Endothelial cell of umbilical vein (primary cell): Measurements from ENCODE around the gene SH3PXD2A. TPM values are rescaled to one million over a fixed set of nuclear protein-coding genes. Genes with fewer than 3 reads are reported as not detected.

Experiments
- BruUV-seq: library from RNA; stranded (reverse); fragments of 400-500 nt; replicated peaks from 2 replicates; lab custom pipeline; 2021; lab: Mats Ljungman, UMichigan
- CTCF ChIA-PET: fragments of 300-600, 350-600 bp; sonication (Branson Sonifier 250); formaldehyde crosslinking; loops from one replicate; lab custom pipeline; 2021; ENCODE audit warnings: antibody characterized with exemption, inconsistent platforms; lab: Charles Lee
- POLR2A ChIA-PET: fragments of 300-600, 350-600 bp; sonication (Branson Sonifier 250); formaldehyde crosslinking; loops from one replicate; lab custom pipeline; 2021; ENCODE audit warnings: antibody characterized with exemption, inconsistent platforms; lab: Charles Lee
- DNase-seq: peaks from one replicate; pipeline ENCODE4 v3.0.0-alpha.2; 2011; ENCODE audit warnings: low read depth, low spot score
- FAIRE-seq: peaks from 2 replicates; lab custom pipeline; 2011; peaks lifted over from hg19 to GRCh38; lab: Jason Lieb, UNC
- H2AFZ ChIP-seq: 2 replicates; pipeline ENCODE4 v1.6.0; 2012; ENCODE audit warnings: low read depth, low read length, control low read depth, inconsistent platforms
- H3K27ac ChIP-seq: 2 replicates; pipeline ENCODE4 v1.5.1; 2011; ENCODE audit warnings: low read depth, mild to moderate bottlenecking, control low read depth, low read length, moderate library complexity; ENCODE audit not compliant: insufficient read depth
- H3K27me3 ChIP-seq, 2 experiments: 2 replicates each; pipeline versions ENCODE4 v1.6.0 to v1.6.1; 2011; ENCODE audit warnings: low read length in 2 of 2, mixed read lengths in 1 of 2; ENCODE audit not compliant: control insufficient read depth in 2 of 2, insufficient read depth in 2 of 2
- H3K36me3 ChIP-seq, 2 experiments: 2 replicates in 1 of 2; 3 replicates in 1 of 2; pipeline ENCODE4 v1.5.1; 2011; ENCODE audit warnings: low read length in 2 of 2, mild to moderate bottlenecking in 1 of 2, moderate library complexity in 1 of 2; ENCODE audit not compliant: control insufficient read depth in 2 of 2, insufficient read depth in 2 of 2; ENCODE audit errors: extremely low read depth in 1 of 2
- H3K4me1 ChIP-seq: 3 replicates; pipeline ENCODE4 v1.5.1; 2011; ENCODE audit warnings: mild to moderate bottlenecking, low read length; ENCODE audit not compliant: control insufficient read depth, insufficient read depth; ENCODE audit errors: extremely low read depth
- H3K4me2 ChIP-seq: 2 replicates; pipeline ENCODE4 v1.6.1; 2011; ENCODE audit warnings: low read length, control low read depth, mixed read lengths; ENCODE audit not compliant: insufficient read depth
- H3K4me3 ChIP-seq, 3 experiments: fragments of 200-600 bp in 1 of 3; sonication (generic), shearing (Covaris generic) in 1 of 3; replicated peaks in 1 of 3; 2 replicates each; pipeline ENCODE4 v1.5.1; 2011 to 2016; ENCODE audit warnings: control low read depth in 3 of 3, low read length in 3 of 3, mild to moderate bottlenecking in 2 of 3, inconsistent platforms in 1 of 3, low read depth in 1 of 3, moderate library complexity in 1 of 3; ENCODE audit not compliant: insufficient read depth in 1 of 3
- H3K79me2 ChIP-seq: 2 replicates; pipeline ENCODE4 v1.6.0; 2012; ENCODE audit warnings: low read length, inconsistent platforms; ENCODE audit not compliant: control insufficient read depth, insufficient read depth
- H3K9ac ChIP-seq: replicated peaks from 2 replicates; pipeline ENCODE3; 2011; ENCODE audit warnings: low read length, control low read depth; ENCODE audit not compliant: insufficient read depth; ENCODE audit errors: extremely low read depth
- H3K9me1 ChIP-seq: replicated peaks from 3 replicates; pipeline ENCODE4 v1.6.0; 2011; ENCODE audit warnings: mild to moderate bottlenecking, low read length; ENCODE audit not compliant: control insufficient read depth, insufficient read depth; ENCODE audit errors: extremely low read depth
- H3K9me3 ChIP-seq: replicated peaks from 2 replicates; pipeline ENCODE4 v1.5.1; 2012; ENCODE audit warnings: low read length, inconsistent platforms; ENCODE audit not compliant: control insufficient read depth, insufficient read depth
- H4K20me1 ChIP-seq: replicated peaks from 2 replicates; pipeline ENCODE3; 2011; ENCODE audit warnings: mild to moderate bottlenecking, low read length; ENCODE audit not compliant: control insufficient read depth, insufficient read depth; ENCODE audit errors: extremely low read depth
- EZH2 ChIP-seq: IDR thresholded peaks from 2 replicates; pipeline ENCODE4 v1.6.1; 2012; ENCODE audit warnings: borderline replicate concordance, low read depth, mild to moderate bottlenecking, moderate library complexity, low read length, inconsistent platforms; ENCODE audit not compliant: severe bottlenecking
- FOS ChIP-seq: IDR thresholded peaks from 2 replicates; pipeline ENCODE4 v1.6.1; 2011; ENCODE audit warnings: mild to moderate bottlenecking, low read length, moderate library complexity, borderline replicate concordance; ENCODE audit not compliant: insufficient read depth
- GATA2 ChIP-seq: IDR thresholded peaks from 2 replicates; pipeline ENCODE4 v1.7.0; 2011; ENCODE audit warnings: low read depth, mild to moderate bottlenecking, moderate library complexity, mixed read lengths, low read length; ENCODE audit not compliant: insufficient read length, insufficient read depth
- JUN ChIP-seq: IDR thresholded peaks from 2 replicates; pipeline ENCODE4 v1.6.1; 2011; ENCODE audit warnings: borderline replicate concordance, low read depth; ENCODE audit not compliant: insufficient read length, insufficient read depth
- MYC ChIP-seq: IDR thresholded peaks from one replicate; pipeline ENCODE4 v1.6.1; 2011; ENCODE audit warnings: mild to moderate bottlenecking, low read depth, low read length
- POLR2A ChIP-seq: IDR thresholded peaks from 2 replicates; pipeline ENCODE4 v1.6.1; 2012; ENCODE audit warnings: low read depth, mild to moderate bottlenecking, control low read depth, low read length
- POLR2AphosphoS5 ChIP-seq: IDR thresholded peaks from 2 replicates; pipeline ENCODE4 v1.6.1; 2012; ENCODE audit warnings: low read depth, mild to moderate bottlenecking, control low read depth, low read length, moderate library complexity; ENCODE audit not compliant: insufficient read depth
- dilution Hi-C: fragments of 300-500 bp; cut with MboI; formaldehyde crosslinking; loops from one replicate; pipeline ENCODE4 v1.15.0; 2019; ENCODE audit warnings: low sequenced_read_pairs; ENCODE audit not compliant: extremely low pct_ligation_motif_present
- intact Hi-C: fragments of 100-400 bp; cut with micrococcal nuclease; formaldehyde crosslinking; loops from one replicate; pipeline ENCODE4 v1.10.0; 2022
- polyA plus RNA-seq, 4 experiments: library from polyadenylated mRNA; depleted of rRNA in 3 of 4; stranded (reverse) in 3 of 4; unstranded in 1 of 4; fragments of >200 nt; gene quantifications; 2 replicates each; pipeline versions ENCODE4 v1.2.1 to v1.2.3, GENCODE V29; 2011 to 2012; ENCODE audit warnings: missing spikeins in 1 of 4
- total RNA-seq: library from RNA; stranded (reverse); gene quantifications from 2 replicates; pipeline ENCODE4 v1.2.3, GENCODE V29; 2021
- TF ChIP-seq, protein P1 (sequence below), 2 donors: IDR thresholded peaks; 1 replicate in 1 of 2; 2 replicates in 1 of 2; pipeline ENCODE4 v1.5.1; 2011; ENCODE audit warnings: low read length in 2 of 2, mild to moderate bottlenecking in 2 of 2, moderate library complexity in 2 of 2, control low read depth in 1 of 2, inconsistent platforms in 1 of 2, low read depth in 1 of 2; ENCODE audit not compliant: insufficient read depth in 1 of 2; ENCODE audit errors: extremely low read depth in 1 of 2
- TF ChIP-seq, protein P2 (sequence below): IDR thresholded peaks from 2 replicates; pipeline ENCODE4 v1.6.1; 2011; ENCODE audit not compliant: insufficient read depth, insufficient read length

SH3PXD2A gene
- total and polyA plus RNA-seq, 2 donors (not counting 3 experiments of a cell fraction or from before 2014, with no cell fraction given) = 1.4 to 5.1 TPM

DNA sequence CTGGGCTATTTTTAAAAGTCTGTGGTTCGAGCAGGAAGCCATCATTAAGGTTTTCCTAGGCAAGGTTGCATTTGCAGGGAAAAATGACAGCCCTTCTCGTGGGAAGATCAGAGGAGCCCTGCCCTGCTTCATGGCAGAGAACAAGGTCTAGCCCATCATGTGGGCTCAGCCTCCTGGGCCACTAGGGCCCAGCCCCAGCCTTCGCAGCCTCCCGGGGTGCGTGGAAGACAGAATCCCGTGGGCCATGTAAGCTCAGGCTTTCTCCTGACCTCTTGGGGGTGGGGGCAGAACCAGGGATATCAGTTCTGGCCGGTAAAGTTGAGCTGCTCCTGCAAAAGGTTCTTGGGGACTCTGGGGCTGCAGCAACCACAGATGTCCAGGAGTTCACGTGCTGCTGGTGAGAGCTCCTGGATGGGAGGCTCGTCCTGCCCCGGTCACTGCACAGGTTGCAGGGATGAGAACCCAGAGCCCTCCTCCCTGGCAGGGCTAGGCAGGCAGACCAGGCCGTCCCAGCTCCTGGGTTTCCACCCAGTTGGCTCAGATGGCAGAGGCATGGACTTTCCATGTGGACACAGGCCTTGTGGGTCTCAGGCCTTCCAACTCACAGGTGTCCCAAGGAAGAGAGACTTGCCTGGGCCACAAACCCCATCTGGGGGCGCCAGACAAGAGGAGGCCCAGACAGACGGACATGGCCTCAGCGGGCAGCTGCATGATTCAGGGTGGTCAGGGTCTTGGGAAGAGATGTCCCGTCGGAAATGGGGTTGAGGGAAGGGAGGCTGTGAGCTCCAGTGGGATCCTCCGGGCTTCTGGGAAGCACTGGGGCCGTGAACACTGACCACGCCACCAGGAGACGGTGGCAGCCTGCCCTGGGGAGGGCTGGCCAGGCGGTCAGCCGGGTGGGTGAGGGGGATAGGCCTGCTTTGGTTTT is 235.7 kb downstream of the SH3PXD2A start:
- no peak overlapping the region for H2AFZ ChIP-seq
- H3K4me1 ChIP-seq = no peaks in the 10 kb centered on the region
- no peaks in the 10 kb centered on the region for H3K79me2 ChIP-seq
- intact Hi-C loops (no loop called here), dilution Hi-C loops (no loop called here)
- no peak overlapping the region for H3K4me3 ChIP-seq
- DNase-seq (no peak), FAIRE-seq (no peak)
- no peak for TF ChIP-seq POLR2AphosphoS5
- no peak for TF ChIP-seq GATA2
- TF ChIP-seq FOS = no peak
- TF ChIP-seq, protein P1, sequence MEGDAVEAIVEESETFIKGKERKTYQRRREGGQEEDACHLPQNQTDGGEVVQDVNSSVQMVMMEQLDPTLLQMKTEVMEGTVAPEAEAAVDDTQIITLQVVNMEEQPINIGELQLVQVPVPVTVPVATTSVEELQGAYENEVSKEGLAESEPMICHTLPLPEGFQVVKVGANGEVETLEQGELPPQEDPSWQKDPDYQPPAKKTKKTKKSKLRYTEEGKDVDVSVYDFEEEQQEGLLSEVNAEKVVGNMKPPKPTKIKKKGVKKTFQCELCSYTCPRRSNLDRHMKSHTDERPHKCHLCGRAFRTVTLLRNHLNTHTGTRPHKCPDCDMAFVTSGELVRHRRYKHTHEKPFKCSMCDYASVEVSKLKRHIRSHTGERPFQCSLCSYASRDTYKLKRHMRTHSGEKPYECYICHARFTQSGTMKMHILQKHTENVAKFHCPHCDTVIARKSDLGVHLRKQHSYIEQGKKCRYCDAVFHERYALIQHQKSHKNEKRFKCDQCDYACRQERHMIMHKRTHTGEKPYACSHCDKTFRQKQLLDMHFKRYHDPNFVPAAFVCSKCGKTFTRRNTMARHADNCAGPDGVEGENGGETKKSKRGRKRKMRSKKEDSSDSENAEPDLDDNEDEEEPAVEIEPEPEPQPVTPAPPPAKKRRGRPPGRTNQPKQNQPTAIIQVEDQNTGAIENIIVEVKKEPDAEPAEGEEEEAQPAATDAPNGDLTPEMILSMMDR (IDR thresholded peaks at IDR 0.05; ENCODE audit: extremely low read depth in 1 of 2, insufficient read depth in 1 of 2, low read depth in 1 of 2, low read length in 2 of 2) = no peak
- no peak for TF ChIP-seq MYC
- TF ChIP-seq JUN = no peak
- TF ChIP-seq EZH2 = no peak
- TF ChIP-seq, protein P2, sequence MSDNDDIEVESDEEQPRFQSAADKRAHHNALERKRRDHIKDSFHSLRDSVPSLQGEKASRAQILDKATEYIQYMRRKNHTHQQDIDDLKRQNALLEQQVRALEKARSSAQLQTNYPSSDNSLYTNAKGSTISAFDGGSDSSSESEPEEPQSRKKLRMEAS = no peak
- TF ChIP-seq POLR2A = no peak
- H3K36me3 ChIP-seq = no peaks in the 10 kb centered on the region
- no peaks in the 10 kb centered on the region for H3K27me3 ChIP-seq
- ChIA-PET POLR2A (no interaction called here), CTCF (interaction anchor here (1.1 to 1.9 kb wide), 4 partner anchors 8 to 30 kb away, joined by 3 to 5 read pairs (median 5); no protein-coding TSS in a partner anchor)
- no peaks in the 10 kb centered on the region for H4K20me1 ChIP-seq
- no peaks in the 10 kb centered on the region for H3K9me3 ChIP-seq
- H3K4me2 ChIP-seq = no peak overlapping the region
- no TSS peak for BruUV-seq
- no peak overlapping the region for H3K27ac ChIP-seq
- H3K9me1 ChIP-seq = no peaks in the 10 kb centered on the region
- no peak overlapping the region for H3K9ac ChIP-seq
